GM21825 (cell line): ENCODE results near the gene CLTB.

Experiments
- ATAC-seq: cut with Tn5 transposase; IDR thresholded peaks from one replicate; pipeline ENCODE4 v1.9.1; 2021; ENCODE audit warnings: mild to moderate bottlenecking, moderate library complexity; ENCODE audit not compliant: unreplicated experiment

The CLTB gene

DNA sequence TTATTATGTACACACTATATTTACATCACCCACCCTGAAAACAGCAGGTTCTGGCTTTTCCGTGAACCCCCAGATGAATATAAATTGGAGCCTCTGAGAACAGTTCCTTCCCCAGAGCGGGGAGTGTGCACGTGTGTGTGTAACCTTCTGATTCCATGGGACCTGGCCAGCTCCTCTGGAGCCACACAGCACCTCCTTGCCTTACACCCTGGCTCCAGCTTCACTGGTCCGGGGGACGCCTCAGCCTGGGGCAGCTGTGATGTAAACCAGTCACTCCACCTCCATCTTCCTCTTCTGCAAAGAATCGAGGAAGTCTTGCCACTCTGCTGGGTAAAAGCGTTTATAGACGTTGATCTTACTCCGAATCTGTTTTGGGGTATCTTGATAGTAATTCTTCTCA, 32.4 kb downstream of the CLTB start:
- ATAC-seq, result no peak

- ATAC-seq, result no peak
Observed at GRCh38 chr5:176383248-176383905, 33.0 kb downstream of the CLTB start.

DNA sequence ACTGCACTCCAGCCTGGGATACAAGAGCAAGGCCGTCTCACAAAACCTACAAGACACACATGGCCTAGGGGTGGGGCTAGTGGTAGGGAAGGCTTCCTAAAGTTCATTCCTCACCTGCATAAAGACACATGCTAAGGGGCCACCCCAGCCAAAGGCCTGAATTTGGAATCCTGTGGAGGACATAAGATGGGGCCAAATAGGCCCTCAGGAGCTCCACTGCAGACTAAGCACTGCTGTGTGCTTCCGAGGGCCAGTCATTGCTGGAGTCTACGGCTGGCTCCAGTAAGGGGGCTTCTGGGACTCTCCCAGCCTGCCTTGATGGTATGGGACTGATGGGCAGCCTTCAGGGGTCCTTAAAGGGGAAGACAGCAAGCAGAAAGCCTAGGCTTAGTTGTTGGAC, 33.6 kb downstream of the CLTB start:
- no peak for ATAC-seq

GRCh38 chr5:176381979-176382378, 34.4 kb downstream of the CLTB start:
- no peak for ATAC-seq

DNA sequence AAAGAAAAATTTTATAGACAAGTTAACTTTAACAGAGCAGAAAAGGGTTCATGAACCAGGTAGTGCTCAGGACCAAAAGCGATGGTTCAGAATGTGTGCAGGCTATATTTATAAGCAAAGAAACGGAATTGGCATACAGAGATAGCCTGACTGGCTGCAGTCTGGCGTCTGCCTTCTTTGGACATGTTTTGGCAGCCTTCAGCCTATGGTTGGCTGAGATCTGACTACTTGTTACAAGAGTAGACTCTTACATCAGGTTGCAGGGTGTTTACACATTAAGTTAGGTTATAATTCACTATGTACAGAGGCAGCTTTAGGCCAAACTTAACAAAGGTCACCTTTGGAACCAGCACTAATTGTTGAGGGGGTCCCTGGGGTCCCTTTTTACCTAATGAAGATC, 34.9 kb downstream of the CLTB start:
- no peak for ATAC-seq

- no peak for ATAC-seq
Observed at GRCh38 chr5:176379881-176380280, 36.5 kb downstream of the CLTB start.

- no peak for ATAC-seq
Observed at GRCh38 chr5:176373100-176373818, 43.1 kb downstream of the CLTB start.

- ATAC-seq, result no peak
Observed at GRCh38 chr5:176371621-176372539, 44.5 kb downstream of the CLTB start.

DNA sequence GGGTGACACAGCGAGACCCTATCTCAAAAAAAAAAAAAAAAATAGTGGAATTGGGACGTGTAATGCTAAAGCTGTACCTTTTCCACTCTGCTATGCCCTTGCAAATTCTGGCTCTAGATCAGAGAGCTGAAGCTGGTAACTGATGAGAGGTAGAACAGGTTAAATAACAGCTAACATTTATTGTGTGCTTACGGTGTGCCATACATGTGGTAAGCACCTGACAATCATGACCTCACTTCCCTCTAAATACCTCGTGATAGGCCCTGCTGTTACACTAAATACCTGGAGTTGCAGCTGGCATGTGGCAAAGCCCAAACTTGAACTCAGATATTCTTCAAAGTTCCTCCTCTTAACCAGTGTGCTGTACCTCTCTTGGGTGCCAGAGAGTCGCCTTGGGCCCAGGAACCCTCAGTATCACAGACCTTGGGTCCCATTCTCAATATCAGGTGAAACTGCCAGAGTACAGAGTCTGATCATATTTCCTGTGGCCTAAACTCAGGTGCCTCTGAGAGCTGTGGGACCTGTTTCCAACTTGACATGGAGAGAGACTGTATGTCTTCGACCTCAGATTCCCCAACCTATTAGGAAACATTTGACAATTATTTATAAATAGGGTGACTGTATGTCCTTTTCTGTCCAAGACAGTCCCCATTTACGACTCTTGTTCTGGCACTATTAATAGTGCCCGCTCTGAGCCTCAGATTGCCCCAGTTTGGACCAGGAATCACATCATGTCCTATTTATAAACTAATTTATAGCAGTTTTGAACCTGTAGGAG, 46.2 kb downstream of the CLTB start:
- no peak for ATAC-seq

DNA sequence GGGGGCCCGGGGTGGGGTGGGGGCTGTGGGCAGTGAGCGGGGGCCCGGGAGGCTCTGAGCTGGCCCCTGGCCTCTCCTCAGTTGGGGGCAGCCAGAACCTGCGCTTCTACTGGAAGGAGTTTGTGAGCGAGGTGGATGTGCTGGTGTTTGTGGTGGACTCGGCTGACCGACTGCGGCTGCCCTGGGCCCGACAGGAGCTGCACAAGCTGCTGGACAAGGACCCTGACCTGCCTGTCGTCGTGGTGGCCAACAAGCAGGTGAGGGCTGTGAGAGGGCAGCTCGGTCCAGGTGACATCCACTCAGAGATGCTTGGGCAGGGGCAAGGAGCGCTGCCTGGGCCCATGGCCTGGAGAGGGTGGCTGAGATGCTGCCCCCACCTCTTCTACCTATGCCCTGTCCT, 47.6 kb downstream of the CLTB start:
- ATAC-seq, result no peak

DNA sequence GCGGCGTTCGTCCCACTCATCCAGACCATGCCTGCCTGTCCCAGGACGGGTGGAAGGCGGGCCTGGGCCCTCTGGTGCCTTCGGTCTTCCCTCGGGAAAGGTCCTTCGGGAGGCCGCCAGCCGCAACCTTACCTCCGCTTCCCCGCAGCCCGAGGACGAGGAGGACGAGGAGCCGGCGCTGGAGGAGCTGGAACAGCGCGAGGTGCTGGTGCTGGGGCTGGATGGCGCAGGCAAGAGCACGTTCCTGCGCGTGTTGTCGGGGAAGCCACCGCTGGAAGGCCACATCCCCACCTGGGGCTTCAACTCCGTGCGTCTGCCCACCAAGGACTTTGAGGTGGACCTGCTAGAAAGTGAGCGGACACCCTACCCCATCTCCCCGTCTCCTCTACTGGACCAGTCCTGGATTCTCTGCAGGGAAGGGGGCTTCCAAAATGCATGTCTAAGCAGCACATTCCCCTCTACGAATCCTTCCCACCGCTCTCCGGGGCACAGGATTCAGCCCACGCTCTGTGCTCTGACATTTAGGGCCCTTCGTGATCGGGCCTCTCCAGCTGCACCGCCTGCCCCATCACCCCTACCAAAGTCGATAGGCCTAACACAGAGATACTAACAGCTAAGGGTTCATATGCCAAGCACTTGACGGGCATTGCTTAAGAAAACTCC, 50.0 kb downstream of the CLTB start:
- no peak for ATAC-seq

- ATAC-seq, result no peak
Observed at GRCh38 chr5:176365351-176366231, 50.7 kb downstream of the CLTB start, which contains the start of gene ARL10. TSS of gene ARL10 (plus strand) at chr5:176365487. CDS start at chr5:176365564, 77 bp downstream.

DNA sequence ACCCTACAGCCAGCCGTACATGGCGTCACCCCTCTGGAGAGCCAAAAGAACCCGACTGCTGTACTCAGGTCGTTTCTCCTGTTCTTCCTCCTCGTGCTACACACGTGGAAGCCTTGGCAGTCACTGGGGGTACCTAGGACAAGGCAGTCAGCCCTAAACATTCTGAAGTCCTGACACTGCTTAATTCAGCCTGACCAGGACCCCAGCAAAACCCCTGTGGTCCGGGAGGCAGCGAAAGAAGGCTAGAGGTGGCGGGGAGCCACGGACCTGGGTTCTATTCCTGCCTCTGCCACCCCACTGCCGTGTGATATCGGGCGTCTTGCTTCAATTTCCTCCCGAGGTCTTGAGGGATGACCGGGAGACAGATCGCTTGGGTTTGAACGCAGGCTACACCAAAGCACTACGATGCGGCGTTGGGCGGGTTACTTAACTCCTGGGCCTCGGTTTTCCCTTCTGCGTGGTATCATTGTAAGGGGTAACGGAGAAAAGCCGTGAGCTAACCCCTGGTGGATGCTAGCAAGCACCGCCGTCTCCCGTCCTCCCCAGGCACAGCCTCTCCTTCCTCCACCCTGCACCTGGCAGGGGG, 51.5 kb downstream of the CLTB start:
- ATAC-seq, result no peak

DNA sequence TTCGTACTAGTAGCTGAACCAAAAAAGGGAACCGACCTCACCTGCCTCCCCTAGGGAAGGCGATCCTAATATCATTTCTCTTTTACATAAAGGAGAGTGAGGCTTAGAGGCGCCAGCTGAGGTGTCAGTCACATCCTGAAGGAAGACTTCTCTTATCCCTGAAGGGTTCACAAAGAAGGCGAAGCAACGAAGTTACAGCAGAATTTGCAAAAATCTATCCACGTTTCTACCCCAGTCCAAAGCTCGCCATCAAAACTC, 54.2 kb downstream of the CLTB start:
- ATAC-seq, result peak; percentile 15

DNA sequence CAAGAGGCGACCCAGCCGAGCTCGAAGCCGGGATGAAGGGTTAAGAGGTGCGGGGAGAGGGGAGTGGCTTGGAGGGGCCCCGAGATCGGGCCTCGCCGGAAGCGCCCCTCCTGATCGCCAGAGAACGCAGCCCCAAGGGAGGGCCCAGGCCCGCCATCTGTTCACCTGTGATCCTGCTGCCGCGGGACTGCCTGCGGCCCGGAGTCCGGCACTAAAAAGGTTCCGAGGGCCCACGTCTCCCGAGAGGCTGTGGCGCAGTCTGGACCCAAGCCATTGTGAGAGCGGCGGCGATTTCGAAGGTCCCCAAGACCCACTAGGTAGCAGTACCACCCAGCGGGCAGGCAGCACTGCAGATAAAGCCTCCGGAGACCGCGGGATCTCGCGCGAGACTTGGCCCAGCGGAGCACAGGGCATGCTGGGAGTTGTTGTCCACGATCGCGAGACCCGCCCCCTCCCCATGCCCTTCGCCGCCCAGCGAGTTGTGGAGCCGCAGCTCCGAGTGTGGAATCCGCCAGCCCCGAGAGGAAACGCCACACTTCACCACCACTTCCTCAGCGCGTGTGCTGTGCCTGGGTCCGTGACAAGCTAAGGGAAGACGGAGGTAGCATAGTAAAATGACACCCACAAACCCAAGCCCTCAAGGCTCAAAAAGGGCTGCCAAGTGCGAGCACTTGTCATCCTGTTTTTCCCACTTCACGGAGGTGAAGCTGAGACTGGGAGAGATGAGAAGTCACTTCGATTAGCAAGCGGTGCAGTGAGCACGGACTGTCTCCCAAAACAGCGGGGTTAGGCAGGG, 54.7 kb downstream of the CLTB start, which contains the start of gene KIAA1191:
Gene KIAA1191 (minus strand): TSS at position 328 of the 796 bp plus-strand sequence. CDS start 2,256 bp downstream, outside the sequence.
- peak; percentile 86 for ATAC-seq

GRCh38 chr5:176360894-176361436, 55.4 kb downstream of the CLTB start:
- no peak for ATAC-seq

GRCh38 chr5:176359658-176360057, 56.7 kb downstream of the CLTB start:
- no peak for ATAC-seq

- no peak for ATAC-seq
Observed at GRCh38 chr5:176356179-176356566, 60.2 kb downstream of the CLTB start.
